Adipocyte (in vitro differentiated cells): ENCODE results near the gene NIPAL4.

Experiments used
- DNase-seq: peaks from one replicate; pipeline ENCODE4 v3.0.0-alpha.2; 2015; ENCODE audit warnings: low read depth
- H3K27me3 ChIP-seq: replicated peaks from 2 replicates; pipeline ENCODE4 v1.7.0; 2013; ENCODE audit warnings: mild to moderate bottlenecking, low read length, moderate library complexity; ENCODE audit not compliant: control insufficient read depth, insufficient read depth
- H3K36me3 ChIP-seq: 2 replicates; pipeline ENCODE4 v1.7.0; 2013; ENCODE audit warnings: low read length, mild to moderate bottlenecking, moderate library complexity; ENCODE audit not compliant: control insufficient read depth, insufficient read depth, severe bottlenecking
- H3K4me1 ChIP-seq: 2 replicates; pipeline ENCODE4 v1.7.0; 2013; ENCODE audit warnings: mild to moderate bottlenecking, low read length, moderate library complexity; ENCODE audit not compliant: control insufficient read depth, insufficient read depth
- H3K4me3 ChIP-seq: 2 replicates; pipeline ENCODE4 v1.7.0; 2013; ENCODE audit warnings: mild to moderate bottlenecking, low read length, moderate library complexity
- H3K9ac ChIP-seq: 2 replicates; pipeline ENCODE4 v1.7.0; 2013; ENCODE audit warnings: mild to moderate bottlenecking, low read length, moderate library complexity
- H3K9me3 ChIP-seq: 2 replicates; pipeline ENCODE4 v1.7.0; 2013; ENCODE audit warnings: mild to moderate bottlenecking, low read length, moderate library complexity; ENCODE audit not compliant: control insufficient read depth

Gene NIPAL4

GRCh38 chr5:157449011-157449723, 10.8 kb upstream of the NIPAL4 start:
- no peak for DNase-seq

GRCh38 chr5:157450024-157450423, 10.0 kb upstream of the NIPAL4 start:
- H3K9ac ChIP-seq: no peak overlapping the region
- peaks cover 14% of the 10 kb centered on the region for H3K4me1 ChIP-seq
- H3K36me3 ChIP-seq: no peaks in the 10 kb centered on the region
- no peak overlapping the region for H3K4me3 ChIP-seq
- peaks cover 5% of the 10 kb centered on the region for H3K27me3 ChIP-seq
- H3K9me3 ChIP-seq: no peaks in the 10 kb centered on the region
- no peak for DNase-seq

More at GRCh38 chr5:157449011-157449723, 10.8 kb upstream of the NIPAL4 start:
- H3K36me3 ChIP-seq: no peaks in the 10 kb centered on the region
- no peaks in the 10 kb centered on the region for H3K27me3 ChIP-seq
- peaks cover 14% of the 10 kb centered on the region for H3K4me1 ChIP-seq
- no peak overlapping the region for H3K4me3 ChIP-seq
- no peak overlapping the region for H3K9ac ChIP-seq
- no peaks in the 10 kb centered on the region for H3K9me3 ChIP-seq

- no peak for DNase-seq
Measured at GRCh38 chr5:157451806-157452205, 8.2 kb upstream of the NIPAL4 start.

GRCh38 chr5:157454273-157454672, 5.7 kb upstream of the NIPAL4 start:
- H3K4me1 ChIP-seq: peaks cover 8% of the 10 kb centered on the region
- no peak overlapping the region for H3K9ac ChIP-seq

More at GRCh38 chr5:157451806-157452205, 8.2 kb upstream of the NIPAL4 start:
- H3K27me3 ChIP-seq: peaks cover 5% of the 10 kb centered on the region
- H3K9me3 ChIP-seq: no peaks in the 10 kb centered on the region
- H3K4me1 ChIP-seq: peaks cover 14% of the 10 kb centered on the region
- H3K9ac ChIP-seq: no peak overlapping the region
- H3K36me3 ChIP-seq: no peaks in the 10 kb centered on the region
- H3K4me3 ChIP-seq: no peak overlapping the region

GRCh38 chr5:157455057-157455456, 5.0 kb upstream of the NIPAL4 start:
- Histone ChIP-seq H3K36me3 (no peaks in the 10 kb centered on the region), H3K4me1 (no peaks in the 10 kb centered on the region), H3K4me3 (no peak overlapping the region), H3K9ac (no peak overlapping the region), H3K27me3 (peaks cover 19% of the 10 kb centered on the region), H3K9me3 (no peaks in the 10 kb centered on the region)
- no peak for DNase-seq

More at GRCh38 chr5:157454273-157454672, 5.7 kb upstream of the NIPAL4 start:
- peaks cover 13% of the 10 kb centered on the region for H3K27me3 ChIP-seq
- H3K36me3 ChIP-seq: no peaks in the 10 kb centered on the region
- no peak for DNase-seq
- H3K9me3 ChIP-seq: no peaks in the 10 kb centered on the region
- no peak overlapping the region for H3K4me3 ChIP-seq

GRCh38 chr5:157456301-157456700, 3.7 kb upstream of the NIPAL4 start:
- no peak for DNase-seq
- peaks cover 32% of the 10 kb centered on the region for H3K27me3 ChIP-seq
- H3K4me1 ChIP-seq: no peaks in the 10 kb centered on the region
- H3K9ac ChIP-seq: no peak overlapping the region
- H3K9me3 ChIP-seq: no peaks in the 10 kb centered on the region
- no peak overlapping the region for H3K4me3 ChIP-seq
- no peaks in the 10 kb centered on the region for H3K36me3 ChIP-seq

- Histone ChIP-seq H3K4me1 (no peaks in the 10 kb centered on the region), H3K36me3 (no peaks in the 10 kb centered on the region), H3K9me3 (no peaks in the 10 kb centered on the region), H3K4me3 (no peak overlapping the region), H3K27me3 (peaks cover 36% of the 10 kb centered on the region), H3K9ac (no peak overlapping the region)
- DNase-seq: no peak
Measured at GRCh38 chr5:157457391-157457790, 2.6 kb upstream of the NIPAL4 start.

GRCh38 chr5:157458835-157459234, 1.2 kb upstream of the NIPAL4 start:
- DNase-seq: no peak
- no peaks in the 10 kb centered on the region for H3K36me3 ChIP-seq
- H3K4me3 ChIP-seq: no peak overlapping the region
- no peak overlapping the region for H3K9ac ChIP-seq
- peaks cover 4% of the 10 kb centered on the region for H3K4me1 ChIP-seq
- H3K27me3 ChIP-seq: peaks cover 36% of the 10 kb centered on the region
- H3K9me3 ChIP-seq: no peaks in the 10 kb centered on the region

- H3K4me1 ChIP-seq: peaks cover 16% of the 10 kb centered on the region
- no peaks in the 10 kb centered on the region for H3K9me3 ChIP-seq
- H3K4me3 ChIP-seq: no peak overlapping the region
- peaks cover 32% of the 10 kb centered on the region for H3K27me3 ChIP-seq
- DNase-seq: no peak
- H3K9ac ChIP-seq: no peak overlapping the region
- H3K36me3 ChIP-seq: no peaks in the 10 kb centered on the region
Measured at GRCh38 chr5:157460921-157461792, 1.1 kb downstream of the NIPAL4 start.

- DNase-seq: no peak
- H3K4me3 ChIP-seq: no peak overlapping the region
- H3K9ac ChIP-seq: no peak overlapping the region
- no peaks in the 10 kb centered on the region for H3K36me3 ChIP-seq
- H3K27me3 ChIP-seq: peaks cover 28% of the 10 kb centered on the region
- no peaks in the 10 kb centered on the region for H3K9me3 ChIP-seq
- peaks cover 16% of the 10 kb centered on the region for H3K4me1 ChIP-seq
Measured at GRCh38 chr5:157463081-157463480, 3.1 kb downstream of the NIPAL4 start.
